Bone marrow (tissue), 2 donors: ENCODE data around the gene OCIAD2.
"Not testable (repeated sequence)": the region's sequence is repeated elsewhere in the genome, so short reads cannot be mapped to it uniquely, and the experiment has no call there.

Source experiments
- DNase-seq, 2 donors: peaks; one replicate each; lab custom pipeline; 2025; lab: John Stamatoyannopoulos, UW

OCIAD2 gene

DNA sequence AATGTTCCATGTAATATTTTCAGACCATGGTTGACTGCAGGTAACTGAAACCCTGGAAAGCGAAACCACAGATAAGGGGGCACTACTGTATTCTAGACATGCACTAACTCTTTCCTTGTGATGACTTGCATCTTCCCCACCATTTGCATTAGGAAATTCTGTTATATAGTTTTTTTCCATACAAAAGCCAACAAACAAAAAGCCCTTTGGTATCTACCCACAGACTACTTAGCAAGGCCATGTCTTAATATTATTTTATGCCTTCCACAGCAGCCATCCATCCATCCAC, 52.2 kb downstream of the OCIAD2 start:
- no peak for DNase-seq

DNA sequence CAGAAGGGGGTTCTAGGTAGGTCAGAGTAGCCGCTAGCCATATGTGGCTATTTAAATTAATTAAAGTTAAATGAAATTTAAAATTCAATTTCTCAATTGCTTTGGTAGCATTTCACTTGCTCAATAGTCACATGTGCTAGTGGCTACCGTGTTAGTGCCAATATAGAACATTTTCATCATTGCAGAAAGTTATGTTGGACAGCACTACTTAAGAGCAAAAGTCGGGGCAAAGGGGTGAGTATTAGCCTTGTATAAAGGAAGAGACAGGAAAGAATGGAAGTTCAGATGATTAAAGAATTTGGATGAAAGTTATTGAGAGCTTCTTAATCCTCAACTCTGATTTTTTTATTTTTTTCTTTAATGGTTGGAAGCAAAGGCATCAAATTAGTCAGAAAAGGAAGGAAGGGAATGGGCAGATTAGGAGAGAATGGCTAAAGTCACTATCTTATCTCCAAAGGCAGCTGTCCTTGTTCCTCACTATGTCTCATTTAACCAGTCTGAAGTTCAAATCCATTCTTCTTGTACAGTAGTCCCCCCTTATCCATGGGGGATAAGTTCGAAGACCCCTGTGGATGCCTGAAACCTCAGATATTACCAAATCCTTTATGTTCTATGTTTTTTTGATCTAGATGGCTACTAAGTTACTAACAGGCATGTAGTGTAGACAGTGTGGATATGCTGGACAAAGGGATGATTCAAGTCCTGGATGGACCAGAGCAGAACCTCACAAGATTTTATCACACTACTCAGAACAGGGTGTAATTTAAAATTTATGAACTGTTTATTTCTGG, 52.8 kb downstream of the OCIAD2 start:
- no peak for DNase-seq

DNA sequence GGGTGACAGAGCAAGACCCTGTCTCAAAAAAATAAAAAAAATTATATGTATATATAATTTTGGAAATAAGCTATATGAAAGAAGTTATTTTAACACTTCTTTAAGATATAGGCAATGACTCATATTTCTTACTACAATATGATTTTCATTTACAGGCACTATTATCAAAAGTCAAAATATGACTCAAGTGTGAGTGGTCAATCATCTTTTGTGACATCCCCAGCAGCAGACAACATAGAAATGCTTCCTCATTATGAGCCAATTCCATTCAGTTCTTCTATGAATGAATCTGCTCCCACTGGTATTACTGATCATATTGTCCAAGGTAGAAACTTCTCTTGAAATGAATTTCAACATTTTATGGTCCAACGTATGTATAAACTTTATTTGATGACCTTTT, 54.9 kb downstream of the OCIAD2 start:
- DNase-seq, result no peak

DNA sequence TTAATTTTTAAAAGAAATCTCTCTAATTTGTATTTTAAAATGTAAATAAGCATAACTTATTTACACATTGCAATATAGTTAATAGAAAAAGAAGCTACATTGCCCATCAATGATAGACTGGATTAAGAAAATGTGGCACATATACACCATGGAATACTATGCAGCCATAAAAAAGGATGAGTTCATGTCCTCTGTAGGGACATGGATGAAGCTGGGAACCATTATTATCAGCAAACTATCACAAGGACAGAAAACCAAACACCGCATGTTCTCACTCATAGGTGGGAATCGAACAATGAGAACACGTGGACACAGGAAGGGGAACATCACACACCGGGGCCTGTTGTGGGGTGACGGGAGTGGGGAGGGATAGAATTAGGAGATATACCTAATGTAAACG, 57.8 kb downstream of the OCIAD2 start:
- DNase-seq, result not testable (repeated sequence)

DNA sequence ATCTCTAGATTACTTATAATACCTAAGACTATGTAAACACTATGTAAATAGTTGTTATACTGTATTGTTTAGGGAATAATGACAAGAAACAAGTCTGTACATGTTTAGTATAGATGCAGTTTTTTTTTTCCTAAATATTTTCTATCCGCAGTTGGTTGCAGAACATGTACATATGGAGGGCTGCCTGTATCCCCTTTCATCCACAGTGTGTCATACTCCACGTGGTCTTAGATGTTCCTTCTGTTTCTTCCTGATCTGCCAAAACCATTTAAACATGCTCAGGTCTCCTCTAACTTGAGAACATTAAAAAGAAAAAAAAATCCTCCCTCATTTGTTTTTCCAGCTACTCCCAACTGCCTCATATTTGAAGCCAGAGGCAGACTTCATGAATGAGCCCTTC, 61.7 kb downstream of the OCIAD2 start:
- DNase-seq, result no peak

DNA sequence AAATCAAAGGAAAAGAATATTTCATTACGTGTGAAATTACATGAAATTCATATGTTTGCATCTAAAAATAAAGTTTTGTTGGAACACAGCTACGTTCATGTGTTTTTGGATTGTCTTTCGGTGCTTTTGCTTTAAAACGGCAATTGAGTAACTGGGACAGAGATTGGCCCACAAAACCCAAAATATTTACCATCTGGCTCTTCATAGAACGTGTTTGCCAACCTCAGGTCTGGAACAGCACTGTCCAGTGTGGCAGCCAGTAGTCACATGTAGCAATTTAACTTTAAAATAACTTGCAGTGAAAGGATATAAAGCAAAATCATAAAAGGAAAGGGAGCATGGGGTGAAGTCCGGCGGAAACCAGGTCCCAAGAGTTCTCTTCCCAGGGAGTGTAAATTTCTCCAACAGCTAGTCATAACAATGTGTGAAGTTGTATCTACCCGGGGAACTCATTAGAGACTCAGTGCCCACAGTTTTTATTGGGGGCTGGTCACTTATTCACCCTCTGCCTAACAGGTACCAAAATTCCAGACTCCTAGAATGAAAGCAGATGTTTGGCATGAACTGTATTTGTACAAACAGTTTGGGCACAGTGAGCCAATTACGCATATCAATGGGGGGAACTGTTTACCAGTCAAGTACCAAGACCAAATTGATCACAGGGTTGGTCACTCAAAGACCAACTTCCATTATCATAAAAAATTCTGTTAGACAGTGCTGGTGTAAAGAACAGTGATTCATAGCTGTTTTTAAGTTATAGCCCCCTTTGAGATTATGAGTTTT, 65.3 kb downstream of the OCIAD2 start:
- no peak for DNase-seq

DNA sequence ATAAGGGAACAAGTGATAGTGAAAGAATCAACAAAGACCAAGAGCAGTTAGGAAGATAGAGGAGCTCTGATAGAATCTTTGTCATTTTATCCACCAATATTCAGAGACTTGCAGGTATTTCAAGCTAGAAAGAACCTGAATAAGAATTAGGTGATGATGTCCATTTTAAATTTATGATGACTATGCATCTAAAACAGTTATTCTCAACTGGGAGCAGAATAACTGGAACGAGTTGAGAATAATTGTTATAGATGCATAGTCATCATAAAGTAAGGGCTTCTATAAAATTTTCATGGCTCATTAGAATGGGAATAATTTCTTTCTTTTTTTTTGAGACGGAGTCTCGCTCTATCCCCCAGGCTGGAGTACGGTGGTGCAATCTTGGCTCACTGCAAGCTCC, 69.9 kb downstream of the OCIAD2 start:
- DNase-seq, result no peak
